Caco-2 (cell line): ENCODE measurements around the gene KRTAP20-3. TPM values are rescaled to one million over a fixed set of nuclear protein-coding genes. Genes with fewer than 3 reads are reported as not detected.

Source experiments
- BruUV-seq: library from RNA; stranded (reverse); fragments of 400-500 nt; replicated peaks from 2 replicates; lab custom pipeline; 2021; lab: Mats Ljungman, UMichigan
- CTCF ChIA-PET: fragments of 300-600 bp; sonication (Branson Sonifier 250); formaldehyde crosslinking; loops from one replicate; lab custom pipeline; 2022; ENCODE audit warnings: antibody characterized with exemption; lab: Charles Lee
- POLR2A ChIA-PET: fragments of 300-600 bp; sonication (Branson Sonifier 250); formaldehyde crosslinking; loops from one replicate; lab custom pipeline; 2022; ENCODE audit warnings: antibody characterized with exemption; lab: Charles Lee
- DNase-seq, 2 experiments: peaks; one replicate each; pipeline versions ENCODE4 v3.0.0 to v3.0.0-alpha.2; 2020 to 2022
- H3K27me3 ChIP-seq: replicated peaks from 2 replicates; pipeline ENCODE4 v1.6.0; 2011; ENCODE audit warnings: low read length; ENCODE audit not compliant: control insufficient read depth, insufficient read depth
- H3K36me3 ChIP-seq: 2 replicates; pipeline ENCODE4 v1.5.1; 2011; ENCODE audit warnings: low read length; ENCODE audit not compliant: control insufficient read depth, insufficient read depth
- H3K4me1 ChIP-seq: fragments of 250-450 bp; sonication (Bioruptor Pico); 2 replicates; pipeline ENCODE4 v1.5.1; 2020; ENCODE audit warnings: mild to moderate bottlenecking
- H3K4me3 ChIP-seq: 2 replicates; pipeline ENCODE4 v1.5.1; 2011; ENCODE audit warnings: low read depth, mild to moderate bottlenecking, control low read depth, low read length
- H3K9me3 ChIP-seq: fragments of 250-450 bp; sonication (Bioruptor Pico); 2 replicates; pipeline ENCODE4 v1.5.1; 2020; ENCODE audit warnings: mild to moderate bottlenecking, moderate library complexity
- H3K27ac Mint-ChIP-seq: one replicate; pipeline ENCODE4 v1.8.0; 2022; ENCODE audit warnings: mixed read lengths; ENCODE audit not compliant: unreplicated experiment
- H3K27me3 Mint-ChIP-seq: one replicate; pipeline ENCODE4 v1.8.0; 2022; ENCODE audit warnings: mixed read lengths; ENCODE audit not compliant: insufficient read depth, unreplicated experiment
- H3K36me3 Mint-ChIP-seq: one replicate; pipeline ENCODE4 v1.8.0; 2022; ENCODE audit warnings: mild to moderate bottlenecking, mixed read lengths; ENCODE audit not compliant: insufficient read depth, unreplicated experiment
- H3K4me1 Mint-ChIP-seq: one replicate; pipeline ENCODE4 v1.8.0; 2022; ENCODE audit warnings: low read depth, mixed read lengths; ENCODE audit not compliant: unreplicated experiment
- H3K4me3 Mint-ChIP-seq: one replicate; pipeline ENCODE4 v1.8.0; 2022; ENCODE audit warnings: mild to moderate bottlenecking, moderate library complexity, mixed read lengths; ENCODE audit not compliant: unreplicated experiment
- H3K9me3 Mint-ChIP-seq: one replicate; pipeline ENCODE4 v1.8.0; 2022; ENCODE audit warnings: mixed read lengths; ENCODE audit not compliant: unreplicated experiment
- intact Hi-C: fragments of 100-400 bp; cut with micrococcal nuclease; formaldehyde crosslinking; loops from one replicate; pipeline ENCODE4 v1.10.0; 2022; ENCODE audit not compliant: unreplicated experiment
- total RNA-seq: library from RNA; stranded (reverse); gene quantifications from 2 replicates; pipeline ENCODE4 v1.2.3, GENCODE V29; 2022
- TF ChIP-seq, protein P1 (sequence below), 2 experiments: fragments of 200-600 bp in 1 of 2; IDR thresholded peaks; 1 replicate in 1 of 2; 2 replicates in 1 of 2; pipeline versions ENCODE4 v1.5.1 to v1.8.0; 2011 to 2022; ENCODE audit warnings: antibody characterized with exemption in 1 of 2, control low read depth in 1 of 2, inconsistent platforms in 1 of 2, low read depth in 1 of 2, low read length in 1 of 2, mild to moderate bottlenecking in 1 of 2, moderate library complexity in 1 of 2; ENCODE audit not compliant: insufficient read depth in 1 of 2, severe bottlenecking in 1 of 2, unreplicated experiment in 1 of 2

The KRTAP20-3 gene
- total RNA-seq, 1 experiment from 2014 or later, result not detected

DNA sequence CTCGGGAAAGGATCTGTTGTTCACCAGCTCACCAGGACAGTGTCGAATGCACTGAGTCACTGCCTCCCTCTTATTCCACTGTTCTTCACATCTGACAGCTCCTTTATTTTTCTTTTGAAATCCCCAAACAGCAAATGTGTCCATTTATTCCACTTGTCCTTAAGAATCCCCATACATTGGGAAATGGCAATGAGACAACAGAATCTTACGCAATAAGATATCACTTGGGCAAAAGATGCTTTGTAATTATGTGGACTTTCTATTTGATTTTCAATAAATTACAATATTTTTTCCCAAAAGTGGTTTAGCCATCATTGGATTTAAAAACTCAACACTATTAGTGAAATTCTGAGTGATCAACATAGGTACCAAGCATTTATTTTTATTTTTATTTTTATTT lies 4.0 kb upstream of the KRTAP20-3 start:
- no peak for DNase-seq
- ChIA-PET POLR2A (no interaction called here), CTCF (no interaction called here)
- Mint-ChIP-seq H3K27me3 (no peaks in the 10 kb centered on the region), H3K36me3 (no peaks in the 10 kb centered on the region), H3K9me3 (no peaks in the 10 kb centered on the region), H3K4me3 (no peak overlapping the region), H3K4me1 (no peaks in the 10 kb centered on the region), H3K27ac (no peak overlapping the region)
- no peaks in the 10 kb centered on the region for H3K9me3 ChIP-seq
- intact Hi-C loops, result no loop called here
- H3K4me3 ChIP-seq, result no peak overlapping the region
- no TSS peak for BruUV-seq
- no peaks in the 10 kb centered on the region for H3K4me1 ChIP-seq
- TF ChIP-seq, protein P1, sequence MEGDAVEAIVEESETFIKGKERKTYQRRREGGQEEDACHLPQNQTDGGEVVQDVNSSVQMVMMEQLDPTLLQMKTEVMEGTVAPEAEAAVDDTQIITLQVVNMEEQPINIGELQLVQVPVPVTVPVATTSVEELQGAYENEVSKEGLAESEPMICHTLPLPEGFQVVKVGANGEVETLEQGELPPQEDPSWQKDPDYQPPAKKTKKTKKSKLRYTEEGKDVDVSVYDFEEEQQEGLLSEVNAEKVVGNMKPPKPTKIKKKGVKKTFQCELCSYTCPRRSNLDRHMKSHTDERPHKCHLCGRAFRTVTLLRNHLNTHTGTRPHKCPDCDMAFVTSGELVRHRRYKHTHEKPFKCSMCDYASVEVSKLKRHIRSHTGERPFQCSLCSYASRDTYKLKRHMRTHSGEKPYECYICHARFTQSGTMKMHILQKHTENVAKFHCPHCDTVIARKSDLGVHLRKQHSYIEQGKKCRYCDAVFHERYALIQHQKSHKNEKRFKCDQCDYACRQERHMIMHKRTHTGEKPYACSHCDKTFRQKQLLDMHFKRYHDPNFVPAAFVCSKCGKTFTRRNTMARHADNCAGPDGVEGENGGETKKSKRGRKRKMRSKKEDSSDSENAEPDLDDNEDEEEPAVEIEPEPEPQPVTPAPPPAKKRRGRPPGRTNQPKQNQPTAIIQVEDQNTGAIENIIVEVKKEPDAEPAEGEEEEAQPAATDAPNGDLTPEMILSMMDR (IDR thresholded peaks at IDR 0.05; ENCODE audit: insufficient read depth in 1 of 2, low read depth in 1 of 2, low read length in 1 of 2, severe bottlenecking in 1 of 2, unreplicated experiment in 1 of 2), result no peak
- no peaks in the 10 kb centered on the region for H3K36me3 ChIP-seq
- H3K27me3 ChIP-seq, result no peaks in the 10 kb centered on the region

- Mint-ChIP-seq H3K9me3 (no peaks in the 10 kb centered on the region), H3K4me1 (no peaks in the 10 kb centered on the region), H3K27me3 (peaks cover 8% of the 10 kb centered on the region), H3K36me3 (no peaks in the 10 kb centered on the region), H3K27ac (no peak overlapping the region), H3K4me3 (no peak overlapping the region)
- H3K4me1 ChIP-seq, result no peaks in the 10 kb centered on the region
- DNase-seq, result no peak
- TF ChIP-seq, protein P1 (IDR thresholded peaks at IDR 0.05; ENCODE audit: insufficient read depth in 1 of 2, low read depth in 1 of 2, low read length in 1 of 2, severe bottlenecking in 1 of 2, unreplicated experiment in 1 of 2), result no peak
- POLR2A ChIA-PET, result no interaction called here
- no peaks in the 10 kb centered on the region for H3K36me3 ChIP-seq
- H3K27me3 ChIP-seq, result no peaks in the 10 kb centered on the region
- CTCF ChIA-PET, result no interaction called here
- intact Hi-C loops, result no loop called here
- BruUV-seq, result no TSS peak
- no peak overlapping the region for H3K4me3 ChIP-seq
- no peaks in the 10 kb centered on the region for H3K9me3 ChIP-seq
Measured at GRCh38 chr21:30646904-30647414, 4.3 kb downstream of the KRTAP20-3 start.

- TF ChIP-seq, protein P1 (IDR thresholded peaks at IDR 0.05; ENCODE audit: insufficient read depth in 1 of 2, low read depth in 1 of 2, low read length in 1 of 2, severe bottlenecking in 1 of 2, unreplicated experiment in 1 of 2), result no peak
- H3K27ac Mint-ChIP-seq, result no peak overlapping the region
- no peaks in the 10 kb centered on the region for H3K4me1 ChIP-seq
- BruUV-seq, result no TSS peak
- no peak for DNase-seq
- ChIA-PET POLR2A (no interaction called here), CTCF (no interaction called here)
- no peaks in the 10 kb centered on the region for H3K27me3 ChIP-seq
- H3K9me3 Mint-ChIP-seq, result no peaks in the 10 kb centered on the region
- no peaks in the 10 kb centered on the region for H3K36me3 Mint-ChIP-seq
- no peak overlapping the region for H3K4me3 ChIP-seq
- H3K27me3 Mint-ChIP-seq, result peaks cover 13% of the 10 kb centered on the region
- no peak overlapping the region for H3K4me3 Mint-ChIP-seq
- H3K4me1 Mint-ChIP-seq, result no peaks in the 10 kb centered on the region
- no peaks in the 10 kb centered on the region for H3K36me3 ChIP-seq
- intact Hi-C loops, result no loop called here
- no peaks in the 10 kb centered on the region for H3K9me3 ChIP-seq
Measured at GRCh38 chr21:30652891-30653290, 10.2 kb downstream of the KRTAP20-3 start.
